GM12878 (cell line): ENCODE results near the gene SORCS2. TPM values are rescaled to one million over a fixed set of nuclear protein-coding genes. Genes with fewer than 3 reads are reported as not detected.

Source experiments
- ATAC-seq: fragments of 200-7000 bp; cut with Tn5 transposase; 3 replicates; pipeline ENCODE4 v1.9.1; 2020; ENCODE audit warnings: mild to moderate bottlenecking, moderate library complexity
- BruUV-seq: library from RNA; stranded (reverse); fragments of 400-500 nt; replicated peaks from 2 replicates; lab custom pipeline; 2021; lab: Mats Ljungman, UMichigan
- CTCF ChIA-PET: fragments of 300-600 bp; sonication (Branson Sonifier 250); formaldehyde crosslinking; extraction: SDS; loops from one replicate; lab custom pipeline; 2021; ENCODE audit warnings: inconsistent platforms; lab: Yijun Ruan, JAX
- POLR2A ChIA-PET: fragments of 350-600 bp; formaldehyde crosslinking; extraction: SDS; loops from one replicate; lab custom pipeline; 2021; ENCODE audit warnings: inconsistent platforms; lab: Charles Lee
- RAD21 ChIA-PET: fragments of 300-600 bp; sonication (Branson Sonifier 250); formaldehyde crosslinking; loops from one replicate; lab custom pipeline; 2023; ENCODE audit warnings: antibody characterized with exemption; ENCODE audit not compliant: unreplicated experiment; lab: Charles Lee
- SMC1A ChIA-PET: fragments of 300-600 bp; sonication (Branson Sonifier 250); formaldehyde crosslinking; loops from one replicate; lab custom pipeline; 2023; ENCODE audit not compliant: unreplicated experiment, uncharacterized antibody; lab: Charles Lee
- DNase-seq: peaks from one replicate; pipeline ENCODE4 v3.0.0-alpha.2; 2011; ENCODE audit warnings: low read depth, low spot score
- FAIRE-seq: peaks from 3 replicates; lab custom pipeline; 2011; peaks lifted over from hg19 to GRCh38; lab: Jason Lieb, UNC
- H2AFZ ChIP-seq: 2 replicates; pipeline ENCODE4 v1.6.0; 2011; ENCODE audit warnings: low read depth, low read length, control low read depth; ENCODE audit not compliant: control insufficient read depth
- H3K27ac ChIP-seq: 2 replicates; pipeline ENCODE4 v1.5.1; 2011; ENCODE audit warnings: control low read depth; ENCODE audit not compliant: control insufficient read depth, insufficient read depth
- H3K27me3 ChIP-seq, 2 experiments: replicated peaks in 1 of 2; 2 replicates each; pipeline versions ENCODE4 v1.6.0 to v1.6.1; 2011; ENCODE audit warnings: low read length in 1 of 2; ENCODE audit not compliant: control insufficient read depth in 2 of 2, insufficient read depth in 2 of 2
- H3K36me3 ChIP-seq, 2 experiments: 2 replicates each; pipeline ENCODE4 v1.5.1; 2011; ENCODE audit warnings: low read length in 1 of 2; ENCODE audit not compliant: control insufficient read depth in 2 of 2, insufficient read depth in 2 of 2
- H3K4me1 ChIP-seq: 2 replicates; pipeline ENCODE4 v1.6.1; 2011; ENCODE audit warnings: mild to moderate bottlenecking, low read length, moderate library complexity, mixed read lengths; ENCODE audit not compliant: control insufficient read depth, insufficient read depth
- H3K4me2 ChIP-seq: 2 replicates; pipeline ENCODE4 v1.6.0; 2011; ENCODE audit warnings: control low read depth; ENCODE audit not compliant: control insufficient read depth, insufficient read depth
- H3K4me3 ChIP-seq: fragments of 200-600 bp; sonication (generic); 2 replicates; pipeline ENCODE4 v1.5.1; 2016
- H3K79me2 ChIP-seq: 2 replicates; pipeline ENCODE4 v1.6.0; 2011; ENCODE audit warnings: low read length; ENCODE audit not compliant: control insufficient read depth, insufficient read depth
- H3K9ac ChIP-seq: 2 replicates; pipeline ENCODE4 v1.8.0; 2011; ENCODE audit warnings: low read length, control low read depth, mixed read lengths; ENCODE audit not compliant: control insufficient read depth, insufficient read depth
- H3K9me3 ChIP-seq: replicated peaks from 3 replicates; pipeline ENCODE4 v1.5.1; 2011; ENCODE audit warnings: mild to moderate bottlenecking, low read length; ENCODE audit not compliant: control insufficient read depth, insufficient read depth
- H4K20me1 ChIP-seq: 2 replicates; pipeline ENCODE4 v1.6.0; 2011; ENCODE audit not compliant: control insufficient read depth, insufficient read depth
- E4F1 ChIP-seq: fragments of 450-650 bp; IDR thresholded peaks from 2 replicates; pipeline ENCODE4 v1.6.1; 2018; ENCODE audit warnings: borderline replicate concordance, mild to moderate bottlenecking; ENCODE audit not compliant: partially characterized antibody
- NR2C2 ChIP-seq: IDR thresholded peaks from 2 replicates; pipeline ENCODE4 v1.6.1; 2011; ENCODE audit warnings: borderline replicate concordance, low read depth; ENCODE audit not compliant: control insufficient read depth, insufficient read length
- NRF1 ChIP-seq: conservative IDR thresholded peaks from 2 replicates; pipeline ENCODE4 v1.6.1; 2011; ENCODE audit warnings: mild to moderate bottlenecking, low read depth, low read length, improper control_type of control experiment
- POU2F2 ChIP-seq: IDR thresholded peaks from 3 replicates; pipeline ENCODE4 v1.6.1; 2011; ENCODE audit warnings: low read depth, mild to moderate bottlenecking, low read length, borderline replicate concordance
- STAT1 ChIP-seq: fragments of 450-650 bp; conservative IDR thresholded peaks from 2 replicates; pipeline ENCODE4 v1.6.1; 2014; ENCODE audit warnings: antibody characterized with exemption, mild to moderate bottlenecking
- SUPT20H ChIP-seq: IDR thresholded peaks from 2 replicates; pipeline ENCODE4 v1.6.1; 2011; ENCODE audit warnings: low read depth, mild to moderate bottlenecking, low read length, moderate library complexity, borderline replicate concordance; ENCODE audit not compliant: control insufficient read depth
- YBX1 ChIP-seq: fragments of 450-650 bp; IDR thresholded peaks from 2 replicates; pipeline ENCODE4 v1.6.1; 2016; ENCODE audit warnings: antibody characterized with exemption
- WGBS: methylation state at CpG from one replicate; pipeline ENCODE4 v1.1.6; 2016; ENCODE audit warnings: low lambda C conversion rate; ENCODE audit not compliant: insufficient replicate concordance, insufficient coverage; ENCODE audit errors: missing lambda C conversion rate; 5-methylcytosine and 5-hydroxymethylcytosine counted together
- in situ Hi-C: fragments of 300-500 bp; cut with MboI; formaldehyde crosslinking; loops from 9 replicates; pipeline ENCODE4 v1.14.3; 2018; ENCODE audit warnings: mixed read lengths
- intact Hi-C: fragments of 100-400 bp; cut with micrococcal nuclease; formaldehyde crosslinking; loops from one replicate; pipeline ENCODE4 v1.14.2; 2022; ENCODE audit not compliant: unreplicated experiment
- polyA plus RNA-seq, 11 experiments: library from polyadenylated mRNA; depleted of rRNA in 4 of 11; unstranded in 6 of 11; stranded (reverse) in 5 of 11; fragments of >200 nt; fragmentation: Nextera tagmentation in 4 of 11; fragmentation: Illumina TruSeq in 1 of 11; extraction: Ambion mirVana in 4 of 11; extraction: Trizol in 1 of 11; gene quantifications; 1 replicate in 1 of 11; 2 replicates in 10 of 11; pipeline versions ENCODE4 v1.2.1 to v1.2.3, GENCODE V29; 2011 to 2016; ENCODE audit warnings: inconsistent platforms in 2 of 11, missing spikeins in 2 of 11, low read depth in 1 of 11
- total RNA-seq, 4 experiments: library from RNA; depleted of rRNA in 3 of 4; stranded (reverse); fragments of >200 nt in 3 of 4; fragmentation: Illumina TruSeq in 1 of 4; extraction: Trizol in 1 of 4; gene quantifications; 2 replicates each; pipeline versions ENCODE4 v1.2.1 to v1.2.3, GENCODE V29; 2013 to 2021
- TF ChIP-seq, protein P1 (sequence below): IDR thresholded peaks from 2 replicates; pipeline ENCODE4 v1.6.1; 2011; ENCODE audit warnings: borderline replicate concordance, low read depth, mild to moderate bottlenecking, moderate library complexity, mixed read lengths, low read length; ENCODE audit not compliant: insufficient read depth; ENCODE audit errors: extremely low read length
- TF ChIP-seq, protein P2 (sequence below): fragments of 450-650 bp; formaldehyde crosslinking; IDR thresholded peaks from 2 replicates; pipeline ENCODE4 v1.4.0; 2020; ENCODE audit warnings: mild to moderate bottlenecking, moderate library complexity
- TF ChIP-seq, protein P3 (sequence below): IDR thresholded peaks from 2 replicates; pipeline ENCODE4 v1.6.1; 2011; ENCODE audit warnings: borderline replicate concordance, low read depth, mild to moderate bottlenecking, moderate library complexity, low read length; ENCODE audit not compliant: insufficient read depth, poor library complexity, severe bottlenecking

SORCS2 gene
- total and polyA plus RNA-seq, 10 of the 15 experiments (the other 5 are each of a cell fraction or from before 2014, with no cell fraction given): 0.01 to 0.15 (median 0.05) TPM; not detected in 5

DNA sequence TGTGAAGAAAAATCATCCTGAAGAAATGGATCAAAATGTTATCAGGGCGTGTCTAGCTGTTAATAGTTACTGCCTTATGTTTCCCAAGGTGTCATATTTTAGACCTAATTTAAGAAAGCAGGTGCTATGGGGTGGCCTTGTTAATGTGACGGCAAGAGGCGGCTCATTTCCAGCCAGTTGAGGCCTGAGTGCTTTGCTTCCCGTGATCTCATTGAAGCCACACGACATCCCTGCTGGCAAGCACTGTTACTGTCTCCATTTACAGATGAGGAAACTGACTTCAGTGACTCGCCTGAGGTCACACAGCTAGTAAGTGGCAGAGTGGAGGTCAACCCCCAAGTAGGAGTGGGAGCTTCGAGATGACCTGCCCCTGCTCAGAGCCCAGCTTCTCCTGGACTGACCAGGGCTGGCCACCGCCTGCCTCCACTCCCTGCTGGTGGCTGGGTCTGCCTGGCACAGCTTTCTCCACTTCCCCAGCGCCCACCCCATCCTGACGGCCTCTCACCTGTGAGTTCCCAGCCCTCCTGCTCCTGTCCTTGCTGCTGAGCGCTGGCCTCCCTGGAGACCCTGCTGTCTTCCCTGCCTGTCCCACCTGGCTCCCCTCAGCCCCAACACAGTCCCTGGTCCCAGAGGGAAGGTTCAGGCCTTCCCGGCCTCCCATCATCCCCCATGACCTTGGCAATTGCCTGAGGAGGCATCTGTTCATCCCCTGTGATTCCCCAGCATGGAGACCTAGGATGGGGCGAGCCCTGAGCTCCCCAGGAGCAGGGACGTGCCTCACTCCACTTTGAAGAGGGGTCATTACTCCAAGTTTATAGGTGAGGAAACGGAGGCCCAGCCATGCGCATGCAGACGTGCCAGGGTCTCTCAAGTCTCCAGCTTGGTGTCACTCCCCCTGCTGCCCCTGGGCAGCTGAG, 47.7 kb upstream of the SORCS2 start (continued):
- TF ChIP-seq, protein P1, sequence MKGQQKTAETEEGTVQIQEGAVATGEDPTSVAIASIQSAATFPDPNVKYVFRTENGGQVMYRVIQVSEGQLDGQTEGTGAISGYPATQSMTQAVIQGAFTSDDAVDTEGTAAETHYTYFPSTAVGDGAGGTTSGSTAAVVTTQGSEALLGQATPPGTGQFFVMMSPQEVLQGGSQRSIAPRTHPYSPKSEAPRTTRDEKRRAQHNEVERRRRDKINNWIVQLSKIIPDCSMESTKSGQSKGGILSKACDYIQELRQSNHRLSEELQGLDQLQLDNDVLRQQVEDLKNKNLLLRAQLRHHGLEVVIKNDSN: no peak

GRCh38 chr4:7145291-7145934, 46.9 kb upstream of the SORCS2 start:
- Histone ChIP-seq H3K4me1 (no peaks in the 10 kb centered on the region), H3K79me2 (no peaks in the 10 kb centered on the region), H3K27ac (no peak overlapping the region), H3K4me2 (no peak overlapping the region), H2AFZ (no peak overlapping the region), H3K36me3 (no peaks in the 10 kb centered on the region), H3K9ac (no peak overlapping the region), H3K4me3 (no peak overlapping the region), H4K20me1 (no peaks in the 10 kb centered on the region), H3K27me3 (peaks cover 0 to 5% of the 10 kb centered on the region in 2 experiments; a peak in 2 of 4 replicates), H3K9me3 (no peaks in the 10 kb centered on the region)
- CTCF ChIA-PET: no interaction called here
- FAIRE-seq (no peak), DNase-seq (no peak), ATAC-seq (no peak)
- in situ Hi-C loops: no loop called here
- SMC1A ChIA-PET: no interaction called here
- WGBS: 21% methylated on average over 14 of the region's 14 CpGs
- RAD21 ChIA-PET: no interaction called here
- POLR2A ChIA-PET: no interaction called here
- BruUV-seq: no TSS peak
- intact Hi-C loops: no loop called here
- TF ChIP-seq STAT1 (no peak), NR2C2 (no peak), POU2F2 (no peak), SUPT20H (no peak), YBX1 (no peak), E4F1 (no peak), NRF1 (no peak)
- TF ChIP-seq, protein P2, sequence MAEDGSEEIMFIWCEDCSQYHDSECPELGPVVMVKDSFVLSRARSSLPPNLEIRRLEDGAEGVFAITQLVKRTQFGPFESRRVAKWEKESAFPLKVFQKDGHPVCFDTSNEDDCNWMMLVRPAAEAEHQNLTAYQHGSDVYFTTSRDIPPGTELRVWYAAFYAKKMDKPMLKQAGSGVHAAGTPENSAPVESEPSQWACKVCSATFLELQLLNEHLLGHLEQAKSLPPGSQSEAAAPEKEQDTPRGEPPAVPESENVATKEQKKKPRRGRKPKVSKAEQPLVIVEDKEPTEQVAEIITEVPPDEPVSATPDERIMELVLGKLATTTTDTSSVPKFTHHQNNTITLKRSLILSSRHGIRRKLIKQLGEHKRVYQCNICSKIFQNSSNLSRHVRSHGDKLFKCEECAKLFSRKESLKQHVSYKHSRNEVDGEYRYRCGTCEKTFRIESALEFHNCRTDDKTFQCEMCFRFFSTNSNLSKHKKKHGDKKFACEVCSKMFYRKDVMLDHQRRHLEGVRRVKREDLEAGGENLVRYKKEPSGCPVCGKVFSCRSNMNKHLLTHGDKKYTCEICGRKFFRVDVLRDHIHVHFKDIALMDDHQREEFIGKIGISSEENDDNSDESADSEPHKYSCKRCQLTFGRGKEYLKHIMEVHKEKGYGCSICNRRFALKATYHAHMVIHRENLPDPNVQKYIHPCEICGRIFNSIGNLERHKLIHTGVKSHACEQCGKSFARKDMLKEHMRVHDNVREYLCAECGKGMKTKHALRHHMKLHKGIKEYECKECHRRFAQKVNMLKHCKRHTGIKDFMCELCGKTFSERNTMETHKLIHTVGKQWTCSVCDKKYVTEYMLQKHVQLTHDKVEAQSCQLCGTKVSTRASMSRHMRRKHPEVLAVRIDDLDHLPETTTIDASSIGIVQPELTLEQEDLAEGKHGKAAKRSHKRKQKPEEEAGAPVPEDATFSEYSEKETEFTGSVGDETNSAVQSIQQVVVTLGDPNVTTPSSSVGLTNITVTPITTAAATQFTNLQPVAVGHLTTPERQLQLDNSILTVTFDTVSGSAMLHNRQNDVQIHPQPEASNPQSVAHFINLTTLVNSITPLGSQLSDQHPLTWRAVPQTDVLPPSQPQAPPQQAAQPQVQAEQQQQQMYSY (CRISPR knock-in tag): no peak
- TF ChIP-seq, protein P3, sequence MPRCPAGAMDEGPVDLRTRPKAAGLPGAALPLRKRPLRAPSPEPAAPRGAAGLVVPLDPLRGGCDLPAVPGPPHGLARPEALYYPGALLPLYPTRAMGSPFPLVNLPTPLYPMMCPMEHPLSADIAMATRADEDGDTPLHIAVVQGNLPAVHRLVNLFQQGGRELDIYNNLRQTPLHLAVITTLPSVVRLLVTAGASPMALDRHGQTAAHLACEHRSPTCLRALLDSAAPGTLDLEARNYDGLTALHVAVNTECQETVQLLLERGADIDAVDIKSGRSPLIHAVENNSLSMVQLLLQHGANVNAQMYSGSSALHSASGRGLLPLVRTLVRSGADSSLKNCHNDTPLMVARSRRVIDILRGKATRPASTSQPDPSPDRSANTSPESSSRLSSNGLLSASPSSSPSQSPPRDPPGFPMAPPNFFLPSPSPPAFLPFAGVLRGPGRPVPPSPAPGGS: no peak
